Colonic mucosa (tissue), 4 donors: ENCODE results near the gene HMGB3. TPM values are rescaled to one million over a fixed set of nuclear protein-coding genes. Genes with fewer than 3 reads are reported as not detected.
A peak's percentile ranks its signal among the peaks of the same experiment; 100 is the strongest.
"Not testable (repeated sequence)": the region's sequence is repeated elsewhere in the genome, so short reads cannot be mapped to it uniquely, and the experiment has no call there.

ENCODE experiments used
- DNase-seq: peaks from one replicate; pipeline ENCODE4 v3.0.0-alpha.2; 2020
- H3K27ac ChIP-seq: fragments of 200-600 bp; one replicate; pipeline ENCODE4 v1.8.0; 2021
- H3K27me3 ChIP-seq: fragments of 200-600 bp; one replicate; pipeline ENCODE4 v1.8.0; 2021
- H3K36me3 ChIP-seq: fragments of 200-600 bp; one replicate; pipeline ENCODE4 v1.8.0; 2021
- H3K4me1 ChIP-seq: fragments of 200-600 bp; one replicate; pipeline ENCODE4 v1.8.0; 2021; ENCODE audit warnings: mild to moderate bottlenecking
- H3K4me3 ChIP-seq: fragments of 200-600 bp; one replicate; pipeline ENCODE4 v1.8.0; 2021
- H3K9ac ChIP-seq, 2 donors: one replicate each; pipeline ENCODE4 v1.7.0; 2013; ENCODE audit warnings: control low read depth in 2 of 2, low read depth in 2 of 2, low read length in 2 of 2
- H3K9me3 ChIP-seq: fragments of 200-600 bp; one replicate; pipeline ENCODE4 v1.8.0; 2021
- CTCF ChIP-seq: fragments of 200-600 bp; IDR thresholded peaks from one replicate; pipeline ENCODE4 v1.8.0; 2022; ENCODE audit warnings: antibody characterized with exemption, mild to moderate bottlenecking
- intact Hi-C: fragments of 100-400 bp; cut with DNase I; formaldehyde crosslinking; loops from one replicate; pipeline ENCODE4 v1.14.1; 2022
- total RNA-seq, 2 donors: library from RNA; stranded (reverse); fragmentation: NEBNext Ultra II Directional in 1 of 2; extraction: Animal tissue kit (Norgen Biotek cat#: 25700) in 1 of 2; gene quantifications; one replicate each; pipeline ENCODE4 v1.2.1, GENCODE V29; 2021
- donor health status: healthy.
- donor health status: DM: no; HTN: no; CAD: no.
- donor health status: DM: no; HTN: no; CAD: no.

HMGB3 gene
- total RNA-seq, 2 donors from 2014 or later: 42.0 to 59.0 TPM

- intact Hi-C loops: no loop called here
- Histone ChIP-seq H3K4me3 (peak overlapping the region; percentile 43), H3K4me1 (no peaks in the 10 kb centered on the region), H3K27ac (no peak overlapping the region), H3K27me3 (no peaks in the 10 kb centered on the region), H3K9ac (no peak overlapping the region), H3K9me3 (no peaks in the 10 kb centered on the region), H3K36me3 (no peaks in the 10 kb centered on the region)
- no peak for TF ChIP-seq CTCF
- DNase-seq: no peak
Measured at GRCh38 chrX:150984169-150984824, 1.2 kb downstream of the HMGB3 start.

GRCh38 chrX:150987687-150988086 lies 4.6 kb downstream of the HMGB3 start:
- H3K4me1 ChIP-seq, intact Hi-C loops: not testable (repeated sequence)

GRCh38 chrX:150989420-150989819 lies 6.3 kb downstream of the HMGB3 start:
- H3K4me3 ChIP-seq: no peak overlapping the region
- TF ChIP-seq CTCF: no peak
- H3K4me1 ChIP-seq: no peaks in the 10 kb centered on the region
- no peaks in the 10 kb centered on the region for H3K27me3 ChIP-seq
- intact Hi-C loops: no loop called here
- H3K9me3 ChIP-seq: no peaks in the 10 kb centered on the region
- no peaks in the 10 kb centered on the region for H3K36me3 ChIP-seq
- H3K9ac ChIP-seq: no peak overlapping the region
- no peak overlapping the region for H3K27ac ChIP-seq
- no peak for DNase-seq

More at GRCh38 chrX:150987687-150988086, 4.6 kb downstream of the HMGB3 start:
- H3K36me3 ChIP-seq, H3K9ac ChIP-seq, H3K27me3 ChIP-seq, H3K27ac ChIP-seq, DNase-seq, H3K9me3 ChIP-seq, H3K4me3 ChIP-seq: not testable (repeated sequence)

GRCh38 chrX:150990910-150991309 lies 7.8 kb downstream of the HMGB3 start:
- Histone ChIP-seq H3K4me1 (no peaks in the 10 kb centered on the region), H3K36me3 (no peaks in the 10 kb centered on the region), H3K4me3 (no peak overlapping the region), H3K27ac (no peak overlapping the region), H3K9me3 (no peaks in the 10 kb centered on the region), H3K9ac (no peak overlapping the region), H3K27me3 (no peaks in the 10 kb centered on the region)
- TF ChIP-seq CTCF: no peak
- intact Hi-C loops: no loop called here
- DNase-seq: no peak

- no peak for TF ChIP-seq CTCF
- Histone ChIP-seq H3K27ac (no peak overlapping the region), H3K9ac (no peak overlapping the region), H3K27me3 (no peaks in the 10 kb centered on the region), H3K9me3 (no peaks in the 10 kb centered on the region), H3K4me3 (no peak overlapping the region), H3K36me3 (no peaks in the 10 kb centered on the region), H3K4me1 (no peaks in the 10 kb centered on the region)
- intact Hi-C loops: loop anchor here (5.0 kb wide), 1 partner anchor 229 kb away; no protein-coding TSS in a partner anchor
- no peak for DNase-seq
Measured at GRCh38 chrX:151000861-151001331, 17.8 kb downstream of the HMGB3 start.

GRCh38 chrX:151004085-151004484 lies 20.9 kb downstream of the HMGB3 start:
- no peaks in the 10 kb centered on the region for H3K4me1 ChIP-seq
- H3K27me3 ChIP-seq: no peaks in the 10 kb centered on the region
- TF ChIP-seq CTCF: no peak
- intact Hi-C loops: loop anchor here (5.0 kb wide), 1 partner anchor 232 kb away; no protein-coding TSS in a partner anchor
- no peak overlapping the region for H3K27ac ChIP-seq
- no peak overlapping the region for H3K4me3 ChIP-seq
- DNase-seq: no peak
- H3K36me3 ChIP-seq: no peaks in the 10 kb centered on the region
- H3K9ac ChIP-seq: no peak overlapping the region
- H3K9me3 ChIP-seq: no peaks in the 10 kb centered on the region
